HAP-1 (cell line): Measurements from ENCODE around the gene ZNF813.

Experiments
- DNase-seq, 2 experiments: peaks; one replicate each; pipeline ENCODE4 v3.0.0-alpha.2; 2016 to 2020; ENCODE audit warnings: low spot score in 2 of 2
- H3K27me3 ChIP-seq: fragments of 250-450 bp; sonication (Bioruptor Pico); 2 replicates; pipeline ENCODE4 v1.5.1; 2020; ENCODE audit warnings: low read depth, mild to moderate bottlenecking, moderate library complexity
- H3K36me3 ChIP-seq: fragments of 250-450 bp; sonication (Bioruptor Pico); replicated peaks from 2 replicates; pipeline ENCODE4 v1.5.1; 2020; ENCODE audit warnings: mild to moderate bottlenecking
- H3K4me1 ChIP-seq: fragments of 250-450 bp; sonication (Bioruptor Pico); 2 replicates; pipeline ENCODE4 v1.5.1; 2020; ENCODE audit warnings: mild to moderate bottlenecking
- H3K4me3 ChIP-seq: fragments of 250-450 bp; sonication (Bioruptor Pico); 2 replicates; pipeline ENCODE4 v1.5.1; 2020; ENCODE audit warnings: mild to moderate bottlenecking, moderate library complexity
- H3K9me3 ChIP-seq: fragments of 250-450 bp; sonication (Bioruptor Pico); 2 replicates; pipeline ENCODE4 v1.5.1; 2020; ENCODE audit warnings: mild to moderate bottlenecking, moderate library complexity
- in situ Hi-C: fragments of 300-500 bp; cut with MboI; formaldehyde crosslinking; loops from 3 replicates; pipeline ENCODE4 v1.14.3; 2020; ENCODE audit warnings: low sequenced_read_pairs, inconsistent platforms, mixed read lengths

ZNF813 gene

GRCh38 chr19:53545271-53546065 is 77.9 kb downstream of the ZNF813 start:
- Histone ChIP-seq H3K36me3 (no peaks in the 10 kb centered on the region), H3K4me3 (no peak overlapping the region), H3K27me3 (no peaks in the 10 kb centered on the region), H3K9me3 (no peaks in the 10 kb centered on the region), H3K4me1 (no peaks in the 10 kb centered on the region)
- no peak for DNase-seq
- in situ Hi-C loops, result no loop called here
